HG02852 (cell line): ENCODE results near the gene TMOD2.

Experiments
- ATAC-seq: cut with Tn5 transposase; IDR thresholded peaks from one replicate; pipeline ENCODE4 v1.9.1; 2021; ENCODE audit warnings: mild to moderate bottlenecking, moderate library complexity; ENCODE audit not compliant: unreplicated experiment

TMOD2 gene

DNA sequence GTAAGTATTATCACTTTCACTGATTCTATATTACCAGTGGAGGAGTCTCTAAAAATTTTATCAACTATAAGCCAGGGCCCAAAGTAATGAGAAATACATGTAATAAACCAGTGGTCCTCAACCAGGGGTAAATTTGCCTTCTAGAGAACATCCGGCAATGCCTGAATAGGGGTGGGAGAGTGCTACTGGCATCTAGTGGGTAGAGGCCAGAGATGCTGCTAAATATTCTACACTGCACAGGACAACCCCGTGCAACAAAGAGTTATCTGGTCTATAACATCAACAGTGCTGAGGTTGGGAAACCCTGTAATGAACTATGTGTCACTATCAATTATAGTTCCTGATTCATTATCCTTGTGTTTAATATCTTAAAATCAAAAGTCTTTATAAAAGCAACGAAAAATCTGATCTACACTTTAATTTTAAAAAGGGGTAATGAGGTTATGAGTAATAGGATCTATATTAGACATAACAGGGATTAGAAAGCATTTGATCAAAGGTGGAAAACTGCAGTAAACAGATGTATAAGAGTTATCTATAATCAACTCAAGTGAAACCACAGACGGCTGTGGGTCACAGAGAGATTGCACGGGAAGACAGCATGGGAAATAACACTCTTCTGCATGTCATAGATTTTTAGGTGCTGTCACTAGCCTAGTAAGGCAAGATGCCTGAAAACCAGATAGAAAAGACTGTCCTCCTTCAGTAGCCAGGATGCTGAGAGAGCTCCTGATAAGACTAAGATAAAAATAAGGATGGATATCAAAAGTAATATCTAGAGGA is 16.0 kb upstream of the TMOD2 start:
- no peak for ATAC-seq

DNA sequence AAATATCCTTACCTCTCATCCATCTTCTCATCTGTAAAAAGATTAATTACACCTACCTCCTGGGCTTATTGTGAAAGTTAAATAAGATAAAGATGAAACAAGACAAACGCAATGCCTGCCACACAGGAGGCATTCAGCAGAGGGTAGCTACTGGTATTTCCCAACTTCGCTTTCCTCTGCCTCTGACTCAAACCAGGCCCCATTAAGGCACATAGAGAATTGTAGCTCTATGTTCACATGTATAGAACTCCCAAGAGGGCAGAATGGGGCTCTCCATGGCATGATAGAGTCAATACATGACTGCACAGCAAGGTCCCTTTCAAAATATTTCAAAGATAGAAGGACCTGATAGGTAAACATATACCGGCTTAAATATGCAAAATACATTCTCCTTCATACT is 15.3 kb upstream of the TMOD2 start:
- ATAC-seq: no peak

DNA sequence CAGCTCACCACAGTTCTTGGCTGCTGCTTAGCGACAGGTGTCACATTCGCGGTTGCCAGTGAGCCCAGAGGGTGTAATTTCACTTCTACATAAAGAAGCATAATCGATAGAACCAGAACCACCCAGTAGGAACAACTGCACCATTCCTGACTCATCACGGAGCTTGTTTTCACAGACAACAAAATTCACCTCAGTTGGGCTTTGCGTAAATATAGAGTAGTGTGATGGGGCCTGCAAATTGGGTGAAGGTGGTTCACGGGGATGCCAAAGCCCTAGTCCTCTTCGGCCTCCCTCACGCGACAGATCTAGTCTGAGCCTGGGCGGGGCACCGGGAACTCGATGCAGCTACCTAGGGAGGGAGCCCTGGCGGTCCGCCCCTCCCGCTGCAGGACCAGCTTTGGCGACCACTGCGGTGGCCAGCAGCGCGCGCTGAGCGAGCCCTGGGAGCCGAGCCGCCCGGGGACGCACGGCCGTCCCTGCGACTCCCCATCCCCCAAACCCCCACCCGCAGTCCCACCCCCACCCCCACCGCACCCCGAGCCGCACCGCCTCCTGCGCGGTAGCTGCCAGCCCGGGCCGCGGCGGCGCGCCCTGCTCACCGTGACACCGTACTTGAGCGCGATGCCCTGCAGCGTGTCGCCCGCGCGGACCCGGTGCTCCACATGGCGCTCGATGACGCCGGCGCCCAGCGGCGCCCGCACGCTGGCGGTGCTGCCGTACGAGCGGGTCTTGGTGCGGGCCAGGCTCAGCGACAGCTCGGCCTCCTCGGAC is 14.5 kb upstream of the TMOD2 start:
- peak; percentile 33 for ATAC-seq

DNA sequence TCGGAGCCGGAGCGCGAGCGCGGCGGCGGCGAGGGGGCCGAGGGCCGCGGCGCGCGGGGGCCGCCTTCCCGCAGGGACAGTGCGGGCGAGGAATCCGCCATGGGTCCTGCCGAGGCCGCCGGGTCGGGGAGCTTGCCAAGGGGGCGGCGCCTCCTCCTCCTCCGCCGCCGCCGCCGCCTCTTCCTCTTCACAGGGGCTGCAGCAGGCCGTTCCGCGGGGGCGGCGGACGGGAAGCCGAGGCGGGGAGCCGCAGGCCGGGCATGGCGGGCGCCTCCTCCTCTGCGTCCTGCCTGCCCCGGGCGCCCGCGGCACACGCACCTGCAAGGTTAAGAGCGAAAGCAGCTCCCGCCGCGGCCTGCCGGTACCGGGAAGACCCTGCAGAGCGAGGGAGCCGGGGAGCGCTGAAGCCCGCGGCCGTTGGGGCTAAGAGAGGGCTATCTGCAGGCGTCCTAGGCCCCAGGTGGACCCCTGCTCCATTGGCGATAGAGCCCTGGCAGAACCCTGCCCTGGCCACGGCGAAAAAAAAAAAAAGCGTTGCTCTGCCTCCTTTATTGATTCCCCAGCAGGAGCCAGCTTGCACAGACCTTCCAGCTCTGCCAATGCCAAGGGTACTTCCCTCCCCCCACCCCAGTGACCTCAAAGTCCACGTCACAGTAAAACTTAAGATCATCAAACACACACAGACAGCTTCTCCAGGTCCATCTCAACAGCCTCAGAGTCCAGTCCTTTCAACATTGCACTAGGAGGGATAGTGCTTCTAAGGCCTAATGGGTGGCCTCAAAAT is 13.7 kb upstream of the TMOD2 start, which contains the start of gene LYSMD2:
Gene LYSMD2, minus strand, starts transcription at position 134 of the 784 bp plus-strand sequence. Its CDS starts 33 bp downstream, at position 101.
- ATAC-seq: peak; percentile 60

DNA sequence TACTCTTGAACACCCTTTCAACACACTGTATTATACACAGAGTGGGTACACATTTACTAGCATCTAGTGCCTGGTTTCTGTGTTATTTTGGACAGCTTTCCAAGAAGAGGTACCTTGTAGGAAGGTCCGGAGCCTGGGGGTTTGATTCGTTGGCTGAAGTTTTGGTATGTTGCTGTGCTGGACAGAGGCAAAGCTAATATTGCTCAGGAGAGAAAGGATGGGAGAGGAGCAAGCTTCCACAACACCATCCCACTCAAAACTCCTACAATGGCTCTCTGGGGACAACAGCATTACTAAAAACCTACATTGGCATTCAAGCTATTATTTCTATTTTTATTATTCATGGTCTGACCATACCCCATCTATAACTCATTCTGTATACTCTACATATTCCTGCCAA is 12.8 kb upstream of the TMOD2 start:
- no peak for ATAC-seq

DNA sequence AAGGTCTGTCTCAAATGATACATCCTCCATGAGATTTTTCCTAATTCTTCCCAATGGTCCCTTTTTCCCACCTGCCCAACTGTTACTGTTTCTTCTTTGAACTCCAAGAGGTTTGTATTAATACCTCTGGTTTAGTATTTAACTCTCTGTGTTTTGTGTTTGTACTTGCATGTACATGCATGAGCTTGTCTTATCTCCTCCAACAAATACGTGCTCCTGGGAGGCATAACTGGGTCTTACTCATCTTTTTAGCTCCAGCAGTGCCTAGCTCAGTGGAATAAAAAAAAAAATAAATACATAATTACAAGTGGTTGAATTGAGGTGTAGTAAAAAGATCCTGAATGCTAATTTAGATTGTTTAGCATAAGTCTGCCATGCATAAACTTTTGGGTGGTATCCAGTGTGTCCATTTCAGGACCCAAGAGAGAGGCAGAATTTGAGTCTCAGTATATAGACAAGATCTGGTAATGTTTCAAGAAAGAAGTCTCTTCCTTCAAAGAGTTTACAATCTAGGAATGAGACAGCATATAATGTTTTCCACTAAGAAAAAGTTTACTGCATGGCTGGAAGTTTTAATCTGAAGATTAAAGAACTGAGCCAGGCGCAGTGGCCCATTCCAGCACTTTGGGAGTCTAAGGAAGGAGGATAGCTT is 12.2 kb upstream of the TMOD2 start:
- no peak for ATAC-seq

DNA sequence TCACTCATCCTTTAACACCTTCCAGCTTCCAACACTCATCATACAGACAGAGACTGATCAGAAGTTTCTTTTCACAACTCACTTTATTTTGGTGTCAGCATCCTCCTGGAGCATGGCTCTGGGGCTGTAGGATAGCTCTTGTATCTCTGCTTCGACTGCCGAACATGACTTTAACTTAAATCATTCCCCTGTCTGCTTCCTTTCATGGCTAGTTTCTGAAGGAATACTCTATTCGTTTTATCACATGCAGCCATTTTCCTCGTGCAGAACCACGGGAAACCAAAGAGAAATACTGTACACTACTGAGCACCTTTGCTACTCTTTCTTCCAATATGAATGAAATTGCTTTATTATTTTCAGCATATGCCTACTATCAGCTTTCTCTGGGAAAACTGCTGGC is 2.1 kb upstream of the TMOD2 start:
- no peak for ATAC-seq

DNA sequence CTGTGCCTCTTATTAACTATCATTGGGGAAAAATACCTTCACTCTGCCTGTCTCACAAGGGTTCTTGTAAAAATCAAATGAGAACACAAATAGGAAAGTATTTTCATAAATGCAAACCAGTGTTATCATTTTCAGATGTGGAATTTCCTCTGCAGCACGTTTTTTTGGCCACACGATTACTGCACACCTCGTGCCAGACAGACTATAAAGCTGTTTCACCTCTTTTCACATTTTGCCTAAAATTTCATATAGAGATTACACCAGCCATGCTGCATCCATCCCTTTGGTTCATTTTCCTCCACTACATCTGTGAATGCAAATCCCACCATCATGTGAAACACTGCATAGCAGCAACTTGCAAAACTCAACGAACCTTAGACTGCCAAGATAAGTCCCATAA is 1.2 kb upstream of the TMOD2 start:
- no peak for ATAC-seq

DNA sequence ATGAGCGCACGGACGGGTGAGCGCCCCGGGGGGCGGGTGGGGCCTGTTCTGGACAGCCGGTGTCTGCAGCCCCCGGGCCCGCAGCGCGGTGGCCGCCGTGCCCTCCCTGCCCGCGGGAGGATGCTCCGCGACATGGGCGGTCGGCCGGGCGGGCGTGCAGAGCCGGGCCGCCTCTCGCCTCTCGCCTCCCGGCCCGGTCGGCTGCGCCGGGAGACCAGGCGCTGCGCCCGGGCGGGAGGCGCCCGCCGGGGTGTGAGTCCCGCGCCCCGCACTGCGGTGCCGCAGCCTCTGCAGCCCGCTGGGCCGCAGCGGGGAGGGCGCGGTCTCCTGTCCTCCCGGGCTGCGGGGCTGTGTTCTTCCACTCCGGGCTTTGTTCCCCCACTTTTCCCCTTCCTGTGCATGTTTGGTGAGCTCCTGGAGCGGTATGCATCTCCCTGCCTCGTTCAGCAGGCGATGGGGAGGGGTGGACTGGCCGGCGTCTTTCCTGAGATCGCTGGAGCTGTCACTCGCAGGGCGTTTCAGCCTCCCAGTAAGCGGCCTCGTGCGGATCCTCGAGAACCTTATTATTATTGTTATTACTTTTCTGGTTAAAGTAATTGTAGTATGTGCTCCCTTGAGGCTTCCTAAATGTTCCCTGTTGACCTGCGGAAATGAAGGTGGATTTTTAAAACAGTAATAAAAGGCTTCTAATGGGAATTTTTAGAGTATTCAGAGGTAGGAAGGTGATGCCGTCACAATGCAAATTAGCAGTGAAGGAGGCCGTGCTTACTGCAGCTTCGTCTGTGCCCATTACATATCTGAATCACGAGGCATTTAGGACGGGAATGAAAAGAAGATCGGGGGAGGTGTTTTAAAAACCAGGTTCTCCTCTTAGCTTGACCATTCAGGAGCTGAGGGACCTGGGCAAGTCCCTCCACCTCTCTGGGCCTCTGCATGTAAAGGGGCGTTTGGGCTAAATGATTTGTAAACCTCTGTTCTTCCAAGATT is 593 bp downstream of the TMOD2 start:
- ATAC-seq: peak; percentile 38

DNA sequence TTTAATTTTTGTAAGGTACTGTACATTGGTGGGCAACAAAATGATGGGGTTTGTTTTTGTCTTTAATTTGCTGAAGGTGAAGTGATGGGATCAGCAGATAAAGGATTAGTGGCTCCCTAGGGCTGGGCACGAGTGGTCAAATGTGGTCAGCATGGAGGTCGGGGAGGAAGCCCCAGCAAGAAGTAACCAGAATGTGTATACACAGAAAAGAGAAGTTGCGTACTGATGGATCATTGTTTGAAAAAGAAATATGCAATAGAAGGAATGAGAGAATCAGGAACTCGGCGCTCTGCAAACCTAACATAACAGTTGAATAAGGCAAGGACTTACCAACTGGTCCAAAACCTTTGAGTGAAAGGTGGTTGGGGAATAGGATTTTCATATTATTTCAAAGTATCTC is 1.5 kb downstream of the TMOD2 start:
- no peak for ATAC-seq

DNA sequence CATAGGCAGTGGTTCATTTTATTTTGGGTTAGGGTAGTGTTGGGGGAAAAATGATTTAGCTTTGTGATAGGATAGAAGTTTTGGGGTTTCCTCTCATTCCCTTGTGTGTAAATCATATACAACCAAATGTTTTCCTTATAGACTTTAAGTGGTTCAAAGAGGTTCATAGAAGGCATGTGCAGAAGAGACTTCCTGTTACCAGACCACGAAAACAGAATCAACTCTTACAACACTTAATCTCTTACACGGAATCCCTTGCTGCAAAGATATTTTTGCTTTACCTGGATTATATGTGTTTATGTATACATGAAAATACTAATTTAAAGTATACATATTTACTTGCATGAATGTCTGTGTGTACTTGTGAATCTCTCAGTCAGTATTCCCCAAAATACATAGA is 2.9 kb downstream of the TMOD2 start:
- ATAC-seq: no peak

DNA sequence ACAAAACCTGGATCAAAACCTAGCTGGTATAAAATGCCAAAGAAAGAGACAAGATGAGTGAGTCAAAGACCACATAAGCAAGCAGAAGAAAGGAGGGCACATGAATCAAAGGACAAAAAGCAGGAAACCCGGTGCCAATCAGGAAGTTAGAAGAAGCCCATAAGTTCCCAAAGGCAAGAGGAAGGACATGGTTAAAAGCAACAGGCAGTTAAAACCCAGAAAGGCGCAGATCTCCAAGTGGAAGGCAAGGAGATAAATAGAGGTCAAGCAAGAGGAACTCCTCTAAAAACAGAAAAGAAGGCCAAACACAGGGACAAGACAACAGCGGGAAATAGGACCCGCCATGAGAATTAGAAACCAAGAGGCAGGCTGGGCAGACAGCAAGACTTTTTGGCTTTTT is 4.4 kb downstream of the TMOD2 start:
- ATAC-seq: no peak

DNA sequence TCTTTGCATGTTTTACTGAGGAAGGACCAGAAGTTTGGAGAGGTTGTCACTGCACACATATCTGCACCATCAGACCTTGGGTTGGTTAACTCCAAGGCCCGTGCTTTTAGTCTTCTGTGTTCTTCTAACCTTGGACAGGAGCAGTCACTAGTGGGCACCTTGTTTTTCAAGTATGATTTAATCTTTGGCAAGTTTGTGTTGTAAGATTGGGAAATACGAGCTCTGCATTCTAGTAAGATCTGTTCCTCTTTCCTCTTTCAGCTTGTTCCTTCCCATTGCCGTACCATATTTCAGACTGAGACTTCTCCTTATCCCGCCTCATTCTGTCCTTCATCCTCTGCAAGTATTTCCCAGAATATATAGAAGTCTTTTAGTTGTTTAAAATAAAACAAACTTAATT is 5.1 kb downstream of the TMOD2 start:
- ATAC-seq: no peak

DNA sequence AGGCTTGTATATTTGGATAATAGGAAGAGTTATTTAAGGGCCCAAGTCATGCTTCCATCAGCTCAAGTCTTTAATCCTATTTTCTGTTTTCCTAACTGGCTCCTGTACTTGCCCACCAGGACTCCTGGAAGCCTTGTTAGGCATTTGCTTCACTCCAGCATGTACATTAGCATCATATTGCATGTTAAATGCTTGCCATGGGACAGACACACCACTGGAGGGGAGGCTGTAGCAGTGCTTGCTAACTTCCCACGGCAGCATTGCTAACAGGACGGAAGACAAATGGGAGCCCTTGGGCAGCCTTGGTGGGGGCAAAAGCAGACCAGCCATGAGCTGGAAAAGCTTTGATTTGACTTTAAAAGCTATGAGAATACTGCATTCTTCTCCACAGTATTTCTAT is 6.1 kb downstream of the TMOD2 start:
- ATAC-seq: no peak

DNA sequence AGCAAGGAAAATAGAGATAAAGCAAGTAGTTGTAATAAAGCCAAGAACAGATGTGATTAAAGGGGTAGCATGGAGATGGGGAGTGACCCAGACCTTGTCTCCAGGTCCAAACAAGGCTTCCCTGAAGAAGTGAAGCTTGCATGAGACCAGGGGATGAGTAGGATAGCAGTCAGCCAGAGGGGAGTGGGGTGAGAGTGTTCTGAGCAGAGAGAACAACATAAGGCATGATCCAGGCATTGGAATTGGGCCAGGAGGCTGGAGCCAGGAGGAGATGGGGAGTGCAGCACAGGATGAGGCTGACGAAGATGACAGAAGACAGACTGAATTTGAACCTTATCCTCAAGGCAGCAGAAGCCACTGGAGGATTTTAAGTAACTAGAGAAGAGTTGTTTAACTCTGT is 7.2 kb downstream of the TMOD2 start:
- ATAC-seq: no peak

DNA sequence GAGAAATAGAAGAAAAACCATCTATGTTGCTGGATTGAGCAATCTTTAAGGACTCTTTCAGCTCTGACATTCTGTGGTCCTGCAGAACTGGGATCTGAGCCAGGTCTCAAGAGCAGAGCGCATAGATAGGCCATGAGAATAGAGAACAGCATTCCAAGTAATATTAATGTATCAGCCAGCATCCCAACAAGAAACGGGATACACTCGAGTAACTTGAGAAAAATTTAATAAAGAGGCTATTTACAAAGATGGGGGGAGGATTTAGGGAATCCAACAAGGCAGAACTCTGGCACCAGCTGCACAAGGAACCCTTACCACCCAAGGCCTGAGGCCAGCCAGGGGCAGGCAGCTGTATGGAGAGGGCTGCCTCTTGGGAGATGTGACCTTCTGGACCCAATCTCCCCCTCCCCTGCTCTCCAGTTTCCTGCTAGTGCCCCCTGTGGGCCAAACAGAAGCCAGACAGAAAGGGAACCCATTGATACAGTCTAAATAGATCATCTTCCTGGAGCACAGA is 8.2 kb downstream of the TMOD2 start:
- no peak for ATAC-seq

DNA sequence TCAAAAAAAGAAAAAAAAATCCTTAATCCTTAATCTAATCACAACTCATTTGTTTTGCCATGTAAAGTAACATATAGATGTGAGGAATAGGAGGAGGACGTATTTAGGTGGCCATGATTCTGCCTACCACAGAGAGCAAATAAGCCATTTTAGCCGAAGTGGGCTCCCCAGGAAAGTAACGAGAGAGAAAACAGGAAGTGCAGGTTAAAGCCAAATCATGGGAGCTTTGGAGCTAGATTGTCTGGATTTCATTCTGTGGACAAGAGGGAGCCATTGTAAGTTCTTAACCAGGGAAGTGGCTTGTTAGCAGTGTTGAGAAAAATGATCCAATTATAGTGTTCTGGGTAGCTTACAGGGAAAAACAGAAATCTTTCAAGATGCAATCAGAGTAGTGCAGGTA is 9.4 kb downstream of the TMOD2 start:
- ATAC-seq: no peak

DNA sequence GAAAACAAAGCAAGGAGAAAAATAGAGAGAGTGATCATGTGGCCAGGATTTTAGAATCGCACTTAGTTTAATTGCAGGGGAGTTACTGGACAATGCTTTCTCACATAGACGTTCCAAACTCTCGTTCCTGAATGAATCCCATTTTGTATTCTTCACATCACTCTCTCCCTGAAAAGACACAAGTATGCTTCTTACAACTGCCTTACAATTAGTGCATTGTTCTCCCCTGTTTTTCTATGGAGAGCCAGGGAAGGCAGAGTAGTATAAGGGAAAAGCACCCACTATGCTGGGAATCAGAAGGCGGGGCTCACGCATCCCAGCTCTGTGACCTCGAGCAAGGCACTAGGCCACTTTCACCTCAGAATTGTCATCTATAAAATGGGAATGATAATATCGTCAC is 14.4 kb downstream of the TMOD2 start:
- ATAC-seq: no peak

DNA sequence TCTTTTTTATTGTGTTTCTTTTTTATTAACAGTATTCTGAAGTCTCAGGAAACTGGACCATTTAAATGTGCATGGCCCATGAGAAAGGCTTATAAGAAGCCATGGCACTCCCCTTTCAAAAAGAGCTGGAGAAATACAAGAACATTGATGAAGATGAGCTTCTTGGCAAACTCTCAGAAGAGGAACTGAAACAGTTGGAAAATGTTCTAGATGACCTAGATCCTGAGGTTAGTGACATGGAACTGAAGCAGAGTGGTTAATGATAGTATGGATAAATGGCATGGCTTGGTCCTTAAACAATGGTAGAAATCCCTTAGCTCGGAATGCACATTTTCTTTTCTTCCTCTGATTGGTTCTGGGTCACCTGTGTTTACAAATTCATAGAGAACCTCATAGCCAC is 14.9 kb downstream of the TMOD2 start:
- ATAC-seq: no peak

DNA sequence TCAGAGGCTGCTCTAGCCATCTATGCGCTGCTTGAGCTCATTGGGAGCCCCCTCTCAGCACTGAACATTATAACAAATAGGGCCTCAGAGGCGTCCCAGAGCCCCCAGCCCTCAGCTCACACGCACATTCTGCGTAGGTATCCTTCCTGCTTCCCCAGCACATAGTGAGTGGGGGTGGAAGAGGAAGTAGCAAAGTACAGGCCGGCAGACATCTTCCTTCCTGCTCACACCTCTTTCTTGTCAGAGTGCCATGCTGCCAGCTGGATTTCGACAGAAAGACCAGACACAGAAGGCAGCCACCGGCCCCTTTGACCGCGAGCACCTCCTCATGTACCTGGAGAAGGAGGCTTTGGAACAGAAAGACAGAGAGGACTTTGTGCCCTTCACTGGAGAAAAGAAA is 16.6 kb downstream of the TMOD2 start:
- ATAC-seq: no peak
